Head of caudate nucleus (tissue), 42 donors: ENCODE measurements around the gene STAMBP.
A peak's percentile ranks its signal among the peaks of the same experiment; 100 is the strongest.

Experiments used
- DNase-seq, 42 donors: peaks; one replicate each; pipeline versions ENCODE4 v3.0.0 to v3.0.0-alpha.2; 2020 to 2021; ENCODE audit warnings: mixed read lengths in 7 of 42
- intact Hi-C: fragments of 100-400 bp; cut with DNase I; formaldehyde crosslinking; loops from one replicate; pipeline ENCODE4 v1.15.0; 2022

STAMBP gene

DNA sequence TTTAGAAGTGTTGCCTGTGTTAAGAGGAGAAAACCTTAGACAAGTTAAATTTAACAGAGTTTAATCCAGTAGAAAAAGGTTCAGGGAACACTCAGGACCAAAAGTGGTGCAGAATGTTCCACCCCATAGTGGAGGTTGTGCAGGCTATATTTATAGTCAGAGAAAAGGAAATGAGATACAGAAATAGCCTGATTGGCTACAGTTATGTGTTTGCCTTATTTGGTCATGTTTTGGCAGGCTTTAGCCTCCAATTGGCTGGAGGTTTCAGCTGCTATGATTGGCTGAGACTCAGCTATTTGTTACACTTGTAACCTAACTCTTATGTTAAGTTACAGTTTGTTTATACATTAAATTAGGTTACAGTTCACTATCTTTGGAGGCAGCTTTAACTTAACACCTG, 4.2 kb downstream of the STAMBP start:
- no peak for DNase-seq
- intact Hi-C loops, result no loop called here

GRCh38 chr2:73836141-73836943, 7.6 kb downstream of the STAMBP start:
- DNase-seq, result no peak

DNA sequence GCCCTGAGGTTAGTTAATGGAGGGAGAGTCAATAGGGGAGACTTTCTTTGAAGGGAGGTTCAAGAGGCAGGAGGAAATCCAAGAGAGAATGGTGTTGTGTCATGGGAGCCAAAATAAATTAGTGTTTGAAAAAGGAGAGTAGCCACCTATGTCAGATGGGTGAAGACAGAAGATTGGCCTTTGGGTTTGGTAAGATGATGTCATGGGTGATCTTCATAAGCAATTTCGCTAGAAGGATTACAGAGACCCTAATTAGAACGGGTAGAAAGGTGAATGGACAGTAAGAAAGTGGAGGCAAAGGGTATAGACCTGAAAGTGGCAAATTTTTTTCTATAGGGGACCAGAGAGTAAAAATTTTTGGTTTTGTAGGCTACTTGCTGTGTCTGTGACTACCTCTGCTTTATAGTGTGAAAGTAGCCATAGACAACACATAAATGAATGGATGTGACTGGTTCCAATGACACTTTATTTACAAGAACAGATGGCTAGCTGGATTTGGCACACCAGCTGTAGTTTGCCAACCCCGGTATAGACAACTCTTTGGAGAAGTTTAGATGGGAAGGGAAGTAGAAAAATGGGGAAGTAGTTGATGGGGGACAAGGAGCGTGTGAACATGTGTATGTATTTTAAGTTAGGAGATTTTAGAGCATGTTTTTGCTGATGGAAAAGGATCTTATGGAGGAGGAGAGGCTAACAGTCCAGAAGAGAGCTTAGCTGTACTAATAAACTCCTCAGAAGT, 9.3 kb downstream of the STAMBP start:
- intact Hi-C loops, result loop anchor here (5.0 kb wide), 1 partner anchor 159 kb away; no protein-coding TSS in a partner anchor

More at GRCh38 chr2:73836141-73836943, 7.6 kb downstream of the STAMBP start:
- intact Hi-C loops, result loop anchor here (5.0 kb wide), 1 partner anchor 161 kb away; no protein-coding TSS in a partner anchor

DNA sequence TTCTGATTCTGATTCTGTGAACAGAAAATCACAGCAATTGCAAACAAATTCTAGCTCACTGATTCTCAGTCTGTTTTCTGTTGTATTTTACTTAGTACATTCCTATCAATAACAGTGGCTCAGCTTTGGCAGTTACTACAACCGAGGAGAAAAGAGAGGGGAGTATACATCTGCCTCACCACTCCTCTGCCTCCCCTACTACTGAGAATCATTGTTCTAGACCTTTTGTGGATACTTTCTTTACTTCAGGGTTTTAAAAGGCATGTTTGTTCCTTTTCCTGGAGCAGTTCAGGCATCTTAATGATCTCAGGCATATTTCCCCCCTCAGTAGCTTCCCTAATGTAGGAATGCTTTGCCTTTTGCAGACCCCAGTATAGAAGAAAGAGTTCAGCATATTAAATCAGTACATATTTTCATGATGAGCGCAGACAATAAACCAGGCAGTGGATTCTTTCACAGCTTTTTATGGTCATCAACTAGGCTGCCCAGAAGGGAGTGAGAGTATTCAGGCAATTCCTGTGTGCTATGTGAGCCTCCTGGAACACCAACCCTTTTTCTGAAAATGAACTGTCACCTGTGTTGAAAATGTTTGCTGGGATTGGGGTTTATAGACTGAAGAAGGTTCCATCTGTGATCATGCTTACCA, 10.3 kb downstream of the STAMBP start:
- DNase-seq, result no peak
- intact Hi-C loops, result loop anchor here (5.0 kb wide), 1 partner anchor 158 kb away; no protein-coding TSS in a partner anchor

More for the DNA sequence above, 9.3 kb downstream of the STAMBP start:
- no peak for DNase-seq

GRCh38 chr2:73839653-73840411, 11.1 kb downstream of the STAMBP start:
- no peak for DNase-seq
- intact Hi-C loops, result loop anchor here (5.0 kb wide), 1 partner anchor 157 kb away; no protein-coding TSS in a partner anchor

- intact Hi-C loops, result no loop called here
- DNase-seq, result no peak
Measured at GRCh38 chr2:73841912-73842738, 13.4 kb downstream of the STAMBP start.

GRCh38 chr2:73842739-73843019, 13.9 kb downstream of the STAMBP start:
- DNase-seq, result no peak
- intact Hi-C loops, result no loop called here

- intact Hi-C loops, result no loop called here
- no peak for DNase-seq
Measured at GRCh38 chr2:73844087-73844486, 15.3 kb downstream of the STAMBP start.

DNA sequence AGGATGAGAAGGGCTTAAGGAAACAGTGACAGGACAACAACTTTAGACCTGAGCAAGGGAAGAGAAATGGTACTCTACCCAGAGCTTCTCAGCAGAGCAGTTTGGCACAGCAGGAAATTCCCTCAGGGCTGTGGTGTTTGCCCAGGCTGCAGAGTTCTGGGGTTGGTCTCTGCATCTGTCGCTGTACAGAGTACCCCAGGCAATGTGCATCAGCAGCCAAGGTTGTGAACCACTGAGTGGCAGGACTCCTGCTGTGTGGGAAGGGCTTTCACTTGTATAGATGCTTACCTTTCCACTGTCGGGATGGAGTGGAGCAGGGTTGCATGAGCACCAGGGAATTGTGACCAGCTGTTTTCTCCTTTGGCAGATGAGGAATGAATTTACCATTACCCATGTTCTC, 21.2 kb downstream of the STAMBP start:
- DNase-seq, result no peak
- intact Hi-C loops, result no loop called here

DNA sequence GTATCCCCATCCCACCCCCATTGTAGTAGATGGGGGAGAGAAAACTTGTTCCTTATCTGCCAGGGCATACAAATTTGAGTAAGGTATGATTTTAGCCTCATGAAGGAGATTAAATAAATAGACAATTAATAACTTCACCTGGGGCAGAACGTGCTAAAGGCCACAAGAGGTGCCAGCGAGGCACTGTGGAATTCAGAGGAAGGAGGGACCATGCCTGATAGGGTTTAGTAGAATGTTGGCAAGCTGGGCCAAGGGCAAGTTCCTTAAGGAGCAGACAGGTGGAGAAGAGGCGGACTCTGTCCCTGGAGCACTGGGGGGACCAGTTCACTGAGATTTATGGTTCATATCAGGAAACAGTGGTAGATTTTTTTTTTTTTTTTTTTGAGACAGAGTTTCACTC, 22.5 kb downstream of the STAMBP start:
- intact Hi-C loops, result no loop called here
- no peak for DNase-seq

DNA sequence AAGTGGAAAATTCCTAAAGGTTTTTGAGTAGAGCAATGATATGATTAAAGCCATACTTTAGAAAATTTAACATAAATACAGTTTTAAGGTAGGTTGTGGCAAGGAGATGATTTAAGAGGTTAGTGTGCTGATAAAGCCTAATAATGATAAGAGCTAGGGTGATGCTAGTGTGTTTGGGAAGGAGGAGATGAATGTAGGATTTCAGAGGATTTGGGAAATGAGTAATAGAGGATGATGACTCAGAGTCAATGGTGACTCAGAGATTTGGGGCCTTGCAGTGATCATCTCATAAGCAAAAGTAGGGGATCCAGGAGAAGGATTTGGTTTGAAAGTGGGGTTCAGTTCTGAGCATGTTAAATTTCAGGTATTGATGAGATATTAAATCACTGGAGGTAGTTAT, 23.3 kb downstream of the STAMBP start:
- DNase-seq, result peak in 2 of 42 donors; percentile 43 to 45
- intact Hi-C loops, result no loop called here

- DNase-seq, result no peak
- intact Hi-C loops, result no loop called here
Measured at GRCh38 chr2:73855526-73855925, 26.8 kb downstream of the STAMBP start.

- intact Hi-C loops, result no loop called here
- DNase-seq, result no peak
Measured at GRCh38 chr2:73856214-73856613, 27.5 kb downstream of the STAMBP start.

DNA sequence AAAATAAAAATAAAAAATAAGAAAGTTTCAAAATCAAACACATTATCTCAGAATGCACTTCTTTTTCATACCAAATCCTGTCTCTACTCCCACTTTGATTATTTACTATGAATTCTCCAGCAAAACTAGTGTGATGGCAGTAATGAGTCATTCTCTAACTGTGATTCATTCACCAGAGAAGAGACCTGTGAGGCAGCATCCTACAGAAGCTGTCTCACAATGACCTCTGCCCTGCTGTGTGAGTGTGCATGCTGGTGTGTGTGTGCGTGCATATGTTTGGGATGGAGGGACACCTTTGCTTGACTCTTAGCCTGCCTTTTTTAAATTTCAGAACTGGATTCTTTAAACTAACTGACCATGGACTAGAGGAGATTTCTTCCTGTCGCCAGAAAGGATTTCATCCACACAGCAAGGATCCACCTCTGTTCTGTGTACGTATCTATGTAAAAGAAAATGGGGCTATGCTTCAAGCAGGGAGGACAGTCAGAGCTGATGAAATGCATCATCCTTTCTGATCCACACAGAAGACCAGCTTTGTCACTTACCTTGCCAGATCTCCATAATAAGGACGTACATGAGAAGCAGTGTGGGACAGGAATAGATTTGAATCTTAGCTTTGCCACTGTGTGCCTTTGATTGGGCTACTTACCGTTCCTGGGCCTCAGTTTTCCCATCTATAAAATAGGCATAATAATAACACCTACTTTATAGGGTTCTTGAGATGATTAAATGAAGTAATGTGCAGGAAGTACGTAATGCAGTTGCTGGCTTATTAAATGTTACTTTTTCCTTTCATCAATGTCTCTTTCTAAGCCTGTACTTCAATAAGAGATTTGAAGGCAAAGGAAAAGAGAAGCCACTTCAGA, 31.2 kb downstream of the STAMBP start:
- intact Hi-C loops, result no loop called here
- DNase-seq, result peak in 2 of 42 donors; percentile 8 to 16

- no peak for DNase-seq
- intact Hi-C loops, result no loop called here
Measured at GRCh38 chr2:73862987-73863386, 34.2 kb downstream of the STAMBP start.

- intact Hi-C loops, result no loop called here
- no peak for DNase-seq
Measured at GRCh38 chr2:73868204-73868978, 39.6 kb downstream of the STAMBP start.

DNA sequence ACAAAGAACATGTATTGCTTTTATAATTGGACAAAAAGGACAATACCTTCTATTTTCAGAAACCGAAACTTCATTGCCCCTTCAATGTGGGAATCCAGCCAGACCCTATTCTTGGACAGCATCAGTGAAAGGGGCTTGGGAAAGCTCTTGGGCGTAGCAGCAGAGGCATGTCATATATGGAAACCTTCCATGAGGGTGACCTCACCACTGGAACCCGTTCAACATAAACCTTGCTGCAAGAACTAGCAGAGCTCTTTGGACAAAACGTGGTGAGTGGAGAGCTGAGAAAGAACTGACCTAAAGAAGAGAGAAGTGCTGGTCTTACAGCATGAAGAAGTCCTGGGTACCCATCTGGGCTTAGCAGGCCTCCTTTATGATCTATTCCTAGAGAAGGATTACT, 41.3 kb downstream of the STAMBP start:
- intact Hi-C loops, result no loop called here
- peak in 14 of 42 donors; percentile 3 to 68 (median 20) for DNase-seq
